Liver (tissue), 3 donors: Measurements from ENCODE around the gene BFAR.

Experiments used
- ATF3 ChIP-seq: IDR thresholded peaks from 2 replicates; pipeline ENCODE4 v1.6.1; 2016; ENCODE audit warnings: antibody characterized with exemption
- CTCF ChIP-seq: fragments of 150-350 bp; IDR thresholded peaks from 2 replicates; pipeline ENCODE4 v1.5.1; 2017; ENCODE audit warnings: improper control_type of control experiment, low read depth, low read length; ENCODE audit not compliant: missing input control
- EGR1 ChIP-seq, 2 donors: IDR thresholded peaks; 2 replicates each; pipeline ENCODE4 v1.6.1; 2016 to 2018; ENCODE audit warnings: antibody characterized with exemption in 2 of 2, low read depth in 2 of 2
- GABPA ChIP-seq, 2 donors: IDR thresholded peaks in 1 of 2; conservative IDR thresholded peaks in 1 of 2; 2 replicates each; pipeline ENCODE4 v1.6.1; 2016; ENCODE audit warnings: antibody characterized with exemption in 2 of 2, mild to moderate bottlenecking in 1 of 2, moderate library complexity in 1 of 2
- JUND ChIP-seq, 2 donors: IDR thresholded peaks; 2 replicates each; pipeline ENCODE4 v1.6.1; 2016; ENCODE audit warnings: antibody characterized with exemption in 2 of 2
- MAX ChIP-seq: IDR thresholded peaks from 2 replicates; pipeline ENCODE4 v1.6.1; 2016; ENCODE audit warnings: antibody characterized with exemption
- RAD21 ChIP-seq, 2 donors: IDR thresholded peaks; 2 replicates each; pipeline ENCODE4 v1.6.1; 2016; ENCODE audit warnings: antibody characterized with exemption in 2 of 2, mild to moderate bottlenecking in 2 of 2
- REST ChIP-seq: IDR thresholded peaks from 2 replicates; pipeline ENCODE4 v1.6.1; 2016; ENCODE audit warnings: antibody characterized with exemption, mild to moderate bottlenecking
- RXRA ChIP-seq, 2 donors: IDR thresholded peaks; 2 replicates each; pipeline ENCODE4 v1.6.1; 2017 to 2018; ENCODE audit warnings: antibody characterized with exemption in 2 of 2, mild to moderate bottlenecking in 1 of 2
- SP1 ChIP-seq: IDR thresholded peaks from 2 replicates; pipeline ENCODE4 v1.6.1; 2018; ENCODE audit warnings: antibody characterized with exemption, mild to moderate bottlenecking
- TAF1 ChIP-seq: conservative IDR thresholded peaks from 2 replicates; pipeline ENCODE4 v1.6.1; 2016; ENCODE audit warnings: antibody characterized with exemption, mild to moderate bottlenecking
- YY1 ChIP-seq: IDR thresholded peaks from 2 replicates; pipeline ENCODE4 v1.6.1; 2016; ENCODE audit warnings: antibody characterized with exemption, mild to moderate bottlenecking
- donor health status: healthy.
- donor health status: healthy.

DNA sequence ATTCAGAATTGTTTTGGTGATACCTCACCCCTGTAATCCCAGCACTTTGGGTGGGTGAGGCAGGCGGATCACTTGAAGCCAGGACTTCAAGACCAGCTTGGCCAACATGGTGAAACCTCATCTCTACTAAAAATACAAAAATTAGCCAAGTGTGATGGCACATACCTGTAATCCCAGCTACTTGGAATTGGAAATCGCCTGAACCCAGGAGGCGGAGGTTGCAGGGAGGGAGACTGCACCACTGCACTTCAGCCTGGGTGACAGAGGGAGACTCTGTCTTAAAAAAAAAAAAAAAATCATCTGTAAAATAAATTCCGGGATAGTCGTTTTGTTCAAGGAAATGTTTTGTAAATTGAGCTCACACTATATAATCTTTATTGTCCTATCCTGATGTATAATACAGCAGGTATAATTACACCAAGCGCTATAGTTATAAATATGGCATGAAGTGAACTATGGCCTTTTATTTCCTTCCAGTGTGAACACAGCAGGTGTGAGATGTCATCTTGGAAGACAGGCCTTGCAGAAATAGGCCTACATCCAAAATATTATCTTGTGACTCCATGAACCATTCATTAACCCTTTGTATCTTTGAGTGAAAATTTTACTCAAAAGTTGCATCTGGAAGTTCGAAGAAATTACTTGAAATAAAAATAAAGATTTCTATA is 35.9 kb downstream of the BFAR start:
- TF ChIP-seq CTCF (no peak), TAF1 (no peak), MAX (no peak), RXRA (IDR thresholded peaks at IDR 0.05) (no peak), RAD21 (IDR thresholded peaks at IDR 0.05) (no peak), ATF3 (no peak), GABPA (IDR thresholded peaks at IDR 0.05 in 1 of 2, conservative IDR thresholded peaks at IDR 0.05 in 1 of 2) (no peak), SP1 (no peak), JUND (IDR thresholded peaks at IDR 0.05) (no peak), EGR1 (IDR thresholded peaks at IDR 0.05; ENCODE audit: low read depth in 2 of 2) (no peak), REST (no peak), YY1 (no peak)
